GM18861 (cell line): ENCODE results near the gene L3MBTL4.
"Not testable (repeated sequence)": the region's sequence is repeated elsewhere in the genome, so short reads cannot be mapped to it uniquely, and the experiment has no call there.

Source experiments
- ATAC-seq: cut with Tn5 transposase; IDR thresholded peaks from one replicate; pipeline ENCODE4 v1.9.1; 2021; ENCODE audit not compliant: unreplicated experiment

L3MBTL4 gene

DNA sequence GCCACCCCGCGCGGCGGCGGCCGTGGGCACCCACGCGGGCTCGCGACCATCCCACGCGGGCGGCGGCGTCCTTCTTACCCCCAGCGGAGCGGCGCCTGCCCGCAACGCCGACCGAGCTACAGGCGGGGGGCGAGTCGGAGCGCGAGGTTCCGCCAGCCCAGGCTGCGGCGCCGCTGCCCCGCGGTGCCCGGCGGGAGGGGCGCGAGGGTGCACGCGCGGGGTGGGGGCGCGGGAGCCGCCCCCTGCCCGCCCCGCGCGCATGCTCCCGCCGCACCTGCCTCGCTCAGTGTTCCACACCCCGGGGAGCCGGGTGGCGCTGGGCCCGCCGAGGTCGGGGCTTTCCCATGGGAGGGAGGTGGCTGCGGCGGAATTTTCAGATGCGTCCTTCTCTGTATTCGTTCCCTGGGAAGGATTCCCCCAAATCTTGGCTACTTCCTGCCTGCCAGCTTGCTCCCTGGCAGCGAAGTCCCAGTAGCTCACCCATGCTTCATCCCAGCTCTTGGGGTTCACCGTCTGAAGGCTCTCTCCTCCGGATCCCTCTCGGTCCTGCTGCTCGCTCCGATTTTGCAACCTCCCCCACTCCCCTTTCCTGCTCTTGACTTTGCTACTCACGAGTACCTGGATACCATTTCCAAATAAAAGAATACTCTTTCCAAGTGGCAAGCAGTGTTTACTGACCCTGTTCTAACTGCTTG, at the start of gene L3MBTL4:
TSS of gene L3MBTL4 (minus strand) at position 189 of the 695 bp plus-strand sequence. CDS start 103,286 bp downstream, outside the sequence.
- ATAC-seq, result peak; percentile 37

DNA sequence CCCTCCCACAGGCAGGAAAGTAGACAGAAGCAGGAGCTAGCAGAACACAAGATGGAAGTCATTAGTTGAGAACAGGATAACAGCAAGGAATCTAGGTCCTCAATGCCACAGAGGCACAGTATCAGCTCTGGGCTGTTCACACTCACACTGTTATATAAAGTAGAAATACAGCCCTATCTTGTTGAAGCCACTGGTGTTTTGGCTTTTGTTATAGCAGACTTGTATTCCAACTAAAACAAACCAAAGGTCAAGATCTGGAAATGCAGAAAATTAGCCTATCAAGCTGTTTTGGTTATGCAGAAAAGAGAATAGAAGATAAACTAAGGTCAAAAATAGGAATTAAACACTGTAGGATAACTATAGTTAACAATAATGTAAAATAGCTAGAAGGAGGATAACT, 37.5 kb upstream of the L3MBTL4 start:
- no peak for ATAC-seq

DNA sequence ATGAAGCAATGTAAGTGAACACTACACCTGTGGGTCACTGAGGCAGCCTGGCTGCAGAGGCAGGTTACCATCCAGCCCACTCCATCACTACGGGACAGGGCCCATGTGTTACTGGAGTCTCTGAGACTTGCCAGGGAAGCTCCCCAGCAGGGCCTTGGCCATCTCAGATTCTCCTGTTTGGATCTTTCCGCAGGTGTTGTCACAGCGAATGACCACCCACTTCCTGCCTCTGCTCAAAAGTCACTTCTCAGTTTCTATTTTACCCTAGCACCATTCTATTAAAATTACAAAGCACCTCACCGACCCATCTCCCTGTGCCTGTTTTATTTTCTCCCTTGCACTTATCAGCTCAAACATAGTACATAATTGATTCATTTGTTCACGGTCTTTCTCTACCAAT, 34.5 kb upstream of the L3MBTL4 start:
- ATAC-seq, result peak; percentile 84

DNA sequence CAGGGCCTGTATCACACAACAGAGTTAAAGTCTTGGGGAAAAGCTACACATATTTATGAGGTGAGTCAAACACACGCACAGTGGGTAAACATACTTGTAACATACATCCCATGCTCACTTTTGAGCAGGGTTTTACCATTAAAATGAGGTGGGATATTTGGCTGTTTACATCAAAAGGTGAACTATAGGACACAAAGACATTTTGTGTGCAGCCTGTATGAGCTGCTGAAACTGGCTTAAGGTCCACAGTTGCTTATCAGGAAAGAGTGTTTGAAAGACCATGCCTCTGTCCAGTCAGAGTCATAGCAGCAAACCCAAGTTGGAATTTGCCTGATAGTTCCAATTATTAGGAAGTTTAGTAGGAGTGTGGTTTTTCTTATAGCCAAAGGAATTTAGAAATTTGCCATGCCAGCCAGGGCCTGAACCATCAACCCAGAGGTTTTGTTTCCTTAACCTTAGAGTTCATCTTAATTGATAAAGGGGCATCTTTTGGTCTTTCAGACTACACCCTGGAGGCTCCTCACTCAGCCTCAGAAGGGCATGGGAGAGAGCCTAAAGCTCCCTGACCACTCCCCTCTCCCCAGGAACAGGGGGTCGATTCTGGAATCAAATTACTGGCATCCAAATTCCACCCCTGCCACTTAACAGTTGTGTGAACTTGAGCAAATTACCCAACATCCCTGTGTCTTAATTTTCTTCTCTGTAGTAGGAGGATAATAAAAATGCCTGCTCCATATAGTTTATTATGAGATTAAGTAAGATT, 29.9 kb upstream of the L3MBTL4 start:
- no peak for ATAC-seq

DNA sequence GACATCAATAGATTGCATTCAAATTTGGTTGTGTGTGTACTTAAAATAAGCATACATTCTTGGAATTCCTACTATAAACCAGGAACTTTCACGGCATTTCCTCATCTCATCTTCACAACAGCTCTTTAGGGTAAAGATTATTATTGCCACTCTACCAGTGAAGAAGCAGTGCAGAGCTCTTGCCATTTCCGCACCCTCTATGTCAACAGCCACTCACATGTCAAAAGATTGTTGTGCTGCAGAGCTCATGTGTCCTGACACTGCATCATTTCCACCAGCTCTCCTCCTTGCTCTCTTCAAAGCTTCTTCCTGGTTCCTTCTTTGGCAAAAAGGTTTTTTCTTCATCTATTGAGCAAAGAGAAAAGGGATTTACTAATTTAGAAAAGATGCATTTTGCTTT, 26.5 kb upstream of the L3MBTL4 start:
- ATAC-seq, result no peak

DNA sequence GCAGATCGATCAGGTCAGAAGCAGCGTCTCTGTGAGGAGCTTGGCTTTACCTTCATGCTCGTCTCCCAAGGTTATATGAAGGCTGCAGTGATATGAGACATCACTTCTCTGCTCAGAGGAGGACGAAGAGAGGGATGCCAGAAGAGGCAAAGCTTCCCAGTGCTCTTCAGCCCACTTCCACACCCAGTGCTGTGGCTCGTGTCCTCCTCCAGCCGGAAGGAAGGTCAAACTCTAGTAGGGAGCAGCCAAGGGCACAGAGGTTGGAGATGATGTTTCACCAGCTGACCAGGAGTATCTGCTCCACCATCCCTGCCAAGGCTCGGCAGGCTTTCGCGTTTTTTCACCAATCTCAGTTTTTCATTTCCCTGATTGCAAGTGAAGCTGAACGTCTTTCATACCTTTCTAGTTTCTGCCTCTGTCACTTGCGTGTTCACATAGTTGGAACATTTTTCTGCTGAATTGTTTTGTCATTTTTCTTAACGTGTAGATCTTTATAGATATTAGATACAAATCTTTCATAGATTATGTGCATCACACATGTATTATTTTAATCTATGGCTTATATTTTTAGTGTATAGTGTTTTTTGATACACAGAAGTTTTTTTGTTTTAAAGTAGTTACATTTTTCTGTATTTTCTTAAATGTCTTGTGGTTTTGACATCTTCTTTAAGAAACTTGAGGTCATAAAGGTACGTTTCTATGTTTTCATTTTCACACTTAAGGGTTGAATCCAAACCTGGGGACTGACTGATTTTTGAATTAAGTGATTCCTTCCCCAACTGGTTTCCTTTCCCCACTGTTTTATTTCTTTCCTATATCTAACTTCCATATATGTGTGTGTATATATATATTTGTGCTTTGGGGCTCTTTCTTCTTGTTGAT, 23.5 kb upstream of the L3MBTL4 start:
- ATAC-seq, result no peak

DNA sequence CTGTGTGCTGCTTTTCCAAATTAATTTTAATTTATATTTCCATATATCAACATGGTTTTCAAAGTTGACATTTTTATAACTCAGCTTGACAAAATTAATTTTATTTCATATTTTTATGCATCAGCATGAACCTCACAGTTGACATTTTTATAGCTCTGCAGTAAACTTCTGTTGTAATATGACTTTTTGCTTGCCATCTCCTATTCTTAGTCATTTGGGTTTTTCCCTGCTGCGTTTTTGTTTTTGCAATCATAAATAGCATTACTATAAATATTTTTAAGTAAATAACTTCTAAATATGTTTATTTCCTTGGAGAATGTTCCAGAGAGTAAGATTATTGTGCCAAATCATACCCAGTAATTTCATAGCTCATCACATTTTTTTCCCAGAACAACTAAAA, 21.0 kb upstream of the L3MBTL4 start:
- ATAC-seq, result no peak

DNA sequence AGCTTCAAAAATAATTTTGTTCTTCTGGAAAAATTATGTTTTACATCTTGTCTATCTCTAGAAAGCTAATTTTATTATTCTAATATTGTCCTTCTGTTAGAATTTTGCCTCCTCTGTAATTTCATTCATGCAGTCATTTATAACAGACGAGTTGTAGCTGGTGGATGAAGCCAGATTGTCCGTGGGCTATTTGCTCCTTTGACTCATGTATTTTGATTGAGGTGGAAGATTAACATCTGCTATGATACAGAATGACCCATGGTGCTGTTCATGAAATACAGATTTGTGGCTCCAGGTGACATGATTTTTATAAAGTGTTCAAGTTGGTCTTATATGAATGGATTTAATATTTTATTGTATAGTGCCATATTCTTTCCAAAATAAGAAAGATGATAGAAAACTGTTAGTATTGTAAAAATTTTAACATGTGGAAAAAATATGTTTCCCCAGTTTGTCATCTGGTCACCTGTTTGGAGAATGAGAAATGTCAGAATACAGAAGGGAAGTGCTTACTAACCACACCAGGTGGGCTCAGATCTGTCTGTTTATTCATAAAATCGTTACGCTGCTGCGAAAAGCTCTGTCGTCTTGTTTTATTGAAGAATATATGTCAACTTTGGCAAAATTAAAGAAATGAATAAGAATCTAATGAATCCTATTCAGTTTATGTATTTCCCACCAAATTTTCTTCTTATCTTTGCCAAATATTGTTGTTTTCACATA, 20.4 kb upstream of the L3MBTL4 start:
- no peak for ATAC-seq

DNA sequence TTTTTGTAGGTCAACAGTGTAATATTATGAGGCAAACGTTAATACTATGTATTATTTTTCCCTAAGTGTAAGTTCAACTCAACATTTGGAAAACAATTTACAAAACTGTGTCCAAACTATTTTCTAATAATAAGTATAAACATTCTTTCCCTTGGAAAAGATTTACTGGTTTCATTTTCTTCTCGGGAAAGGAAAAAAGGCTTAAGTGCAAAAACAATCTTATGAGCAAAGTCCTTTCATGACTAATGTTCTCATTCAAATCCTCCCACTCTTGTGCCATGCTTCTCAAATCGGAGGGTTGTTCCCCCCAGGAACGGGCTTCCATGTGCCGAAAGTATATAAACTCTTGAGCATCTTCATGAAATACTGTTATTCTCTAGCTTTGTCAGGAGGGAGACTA, 19.8 kb upstream of the L3MBTL4 start:
- ATAC-seq, result no peak

DNA sequence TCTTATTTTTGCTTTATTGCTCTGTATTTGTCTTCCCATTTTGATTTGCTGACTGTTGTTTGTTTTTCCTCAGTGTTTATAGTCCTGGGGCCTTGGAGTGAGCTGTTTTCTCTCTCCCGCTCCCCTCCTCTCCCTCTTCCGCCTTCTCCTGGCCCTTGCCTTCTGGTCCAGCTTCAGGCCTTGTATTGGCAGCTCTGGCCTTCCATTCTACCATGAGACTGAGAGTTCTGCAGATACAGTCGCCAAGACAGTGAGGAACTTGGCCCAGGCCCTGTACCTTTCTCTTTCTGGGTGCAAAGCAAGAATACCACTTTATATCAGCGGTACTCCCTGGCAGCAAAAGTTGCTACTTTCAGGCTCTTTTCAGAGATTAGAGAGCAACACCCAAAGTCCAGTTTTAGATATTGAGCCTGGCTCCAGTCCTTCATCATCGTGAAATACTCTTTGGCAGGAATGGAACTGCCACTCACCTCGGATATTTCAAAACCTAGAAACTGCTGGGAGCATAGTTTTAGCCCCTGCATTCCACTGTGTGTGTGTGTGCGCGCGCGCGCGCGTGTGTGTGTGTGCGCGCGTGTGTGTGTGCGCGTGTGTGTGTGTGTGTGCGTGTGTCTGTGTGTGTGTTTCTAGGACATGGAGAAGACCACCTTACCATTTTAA, 17.1 kb upstream of the L3MBTL4 start:
- ATAC-seq, result no peak

DNA sequence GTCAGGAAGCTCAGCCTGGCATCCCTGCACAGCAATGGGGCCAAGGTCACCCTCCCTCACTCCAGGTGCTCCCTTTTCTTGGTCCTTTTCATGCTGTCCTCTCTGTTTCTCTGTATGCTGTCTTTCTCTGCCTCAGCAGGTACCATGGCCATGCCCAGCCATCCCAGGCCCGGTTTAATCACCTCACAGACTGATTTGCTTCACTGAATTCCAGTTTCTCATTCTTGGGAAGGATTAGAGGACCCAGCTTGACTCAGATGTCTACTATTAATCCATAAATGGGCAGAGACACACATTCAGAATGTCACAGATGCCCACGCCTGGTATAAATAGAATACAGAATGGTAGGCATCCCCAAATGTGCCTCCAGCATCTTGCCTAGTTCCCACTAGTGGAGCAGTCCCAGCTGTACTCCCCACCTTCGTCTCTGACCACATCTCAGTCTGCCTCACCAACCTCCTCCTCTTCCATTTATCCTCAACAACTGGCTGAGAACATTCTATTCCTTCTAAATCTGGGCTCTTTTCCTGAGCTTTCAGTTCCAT, 14.2 kb upstream of the L3MBTL4 start:
- no peak for ATAC-seq

DNA sequence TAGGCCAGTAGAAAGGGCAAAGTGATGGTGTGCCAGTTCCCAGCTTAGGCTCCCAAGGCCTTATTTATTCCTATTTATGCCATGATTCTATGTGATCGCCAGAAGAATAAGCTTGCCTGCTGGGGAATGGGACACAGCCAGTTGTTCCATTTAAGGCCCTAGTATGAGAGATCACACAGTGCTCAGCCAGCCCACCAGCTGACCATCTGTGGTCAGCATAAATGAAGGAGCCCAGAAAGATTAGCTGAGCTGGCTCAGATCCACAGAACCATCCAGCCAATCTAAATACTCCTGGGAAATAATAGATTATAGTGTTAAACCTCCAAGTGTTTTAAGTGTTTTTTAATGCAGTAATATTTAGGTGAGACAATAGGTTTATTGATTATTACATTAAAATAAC, 12.6 kb upstream of the L3MBTL4 start:
- no peak for ATAC-seq

DNA sequence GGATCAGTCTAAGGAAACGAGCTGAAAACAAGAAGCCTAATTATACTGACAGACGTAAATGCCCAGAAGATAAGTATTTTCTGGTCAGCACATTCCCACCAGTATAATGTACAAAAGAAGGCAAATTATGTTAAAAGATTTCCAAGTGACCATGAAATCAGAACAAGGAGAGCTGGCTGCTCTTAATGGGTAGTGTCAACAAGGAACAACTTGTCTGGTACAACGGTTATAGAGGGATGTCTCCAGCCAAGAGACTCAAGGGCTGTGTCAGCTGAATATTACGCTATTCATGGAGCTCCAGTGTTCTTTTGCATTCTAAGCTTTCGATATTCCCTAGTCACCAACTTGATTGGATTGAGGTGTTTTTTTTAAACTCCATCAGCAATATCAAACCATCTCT, 8.6 kb upstream of the L3MBTL4 start:
- no peak for ATAC-seq

DNA sequence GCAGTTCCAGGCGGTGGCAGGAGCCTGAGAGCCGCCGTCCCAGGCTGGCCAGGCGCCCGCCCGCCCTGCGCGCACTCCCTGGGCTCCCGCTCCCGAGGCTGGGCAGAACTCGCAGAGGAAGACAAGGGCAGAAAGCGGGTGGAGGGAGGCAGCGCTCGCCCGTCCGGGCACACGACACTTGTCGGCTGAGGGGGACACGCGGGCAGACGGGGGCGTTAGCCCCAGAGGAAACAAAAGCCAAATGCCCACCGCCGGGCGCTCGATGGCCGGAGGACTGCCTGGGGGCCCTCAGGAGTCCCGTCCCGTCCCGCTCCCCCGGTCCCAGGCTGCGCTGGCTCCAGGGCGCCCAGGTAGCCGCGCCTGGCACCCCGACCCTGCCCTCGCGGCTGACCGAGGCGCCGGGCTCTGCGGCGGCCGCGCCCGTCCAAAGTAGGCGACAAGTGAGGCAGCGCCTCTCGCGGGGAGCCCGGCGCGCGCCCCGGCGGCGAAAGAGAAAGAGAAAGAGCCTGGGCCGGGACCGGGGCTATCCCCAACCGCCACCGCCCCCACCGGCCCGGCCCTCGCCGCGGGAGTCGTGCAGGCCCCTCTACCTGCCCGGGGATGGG, 491 bp downstream of the L3MBTL4 start:
- ATAC-seq, result peak; percentile 80

DNA sequence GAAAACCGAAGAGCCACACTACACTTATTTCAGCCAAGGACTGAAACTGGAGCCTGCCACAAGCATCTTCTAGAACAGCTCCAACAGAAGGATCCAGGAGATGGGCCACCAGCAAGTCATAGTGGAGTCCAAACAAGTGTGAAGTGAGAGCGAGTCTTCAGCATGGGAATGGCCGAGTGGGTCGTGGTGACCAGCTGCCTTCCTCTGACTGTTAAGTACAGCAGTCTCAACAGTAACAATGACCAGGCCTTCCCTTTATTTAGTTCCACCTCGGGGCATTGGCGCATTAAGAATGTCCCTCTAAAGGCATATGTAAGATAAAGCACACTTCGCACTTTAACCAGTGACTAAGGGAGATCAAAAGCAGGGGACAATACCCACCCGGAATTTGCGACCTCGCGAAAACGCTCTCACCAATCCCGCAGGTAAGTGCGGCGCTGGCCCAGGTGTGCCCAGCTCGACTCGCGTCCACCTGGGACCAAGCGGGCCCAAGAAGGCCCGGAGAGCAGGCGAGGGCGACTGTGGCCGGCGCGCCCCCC, 1.1 kb downstream of the L3MBTL4 start:
- ATAC-seq, result no peak

DNA sequence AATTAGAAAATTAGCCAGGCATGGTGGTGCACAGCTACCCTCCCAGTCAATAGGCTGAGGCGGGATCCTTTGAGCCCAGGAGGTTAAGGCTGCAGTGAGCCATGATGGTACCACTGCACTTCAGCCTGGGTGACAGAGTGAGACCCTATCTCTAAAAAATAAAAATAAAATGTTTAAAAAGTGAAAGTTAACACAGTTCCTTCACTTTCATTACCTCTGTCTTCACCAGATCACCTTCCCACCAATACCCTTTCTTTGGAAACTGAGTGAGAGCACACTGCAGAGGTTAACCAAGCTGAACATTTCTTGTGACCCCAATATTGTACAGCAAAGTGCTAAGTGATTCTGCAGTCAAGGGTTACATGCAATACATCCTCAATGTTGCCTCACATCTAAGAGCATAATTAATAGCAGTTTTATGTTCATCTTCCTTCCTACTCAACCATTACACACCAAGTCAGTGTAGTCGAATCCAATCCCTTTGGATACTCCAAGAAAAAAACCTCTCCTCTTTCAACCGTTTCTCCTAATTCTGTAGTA, 1.7 kb downstream of the L3MBTL4 start:
- no peak for ATAC-seq

DNA sequence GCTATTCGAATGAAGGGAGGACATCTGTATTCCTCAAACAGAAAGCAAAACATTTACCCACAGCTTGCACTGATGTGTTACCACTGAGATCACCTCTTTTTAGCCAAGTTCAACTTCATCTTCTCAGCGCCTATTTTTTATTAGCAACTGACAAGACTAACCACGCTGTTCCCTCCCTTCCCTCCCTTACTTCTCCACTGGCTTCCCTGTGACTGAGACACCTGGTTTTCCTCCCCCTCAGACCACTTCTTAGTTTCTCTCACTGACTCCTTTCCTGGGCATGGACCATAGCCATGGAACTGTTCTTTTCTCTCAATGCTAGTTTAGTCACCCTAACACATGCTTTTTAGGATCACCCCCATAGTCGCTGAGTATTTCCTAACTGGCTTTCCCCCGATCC, 3.3 kb downstream of the L3MBTL4 start:
- no peak for ATAC-seq

DNA sequence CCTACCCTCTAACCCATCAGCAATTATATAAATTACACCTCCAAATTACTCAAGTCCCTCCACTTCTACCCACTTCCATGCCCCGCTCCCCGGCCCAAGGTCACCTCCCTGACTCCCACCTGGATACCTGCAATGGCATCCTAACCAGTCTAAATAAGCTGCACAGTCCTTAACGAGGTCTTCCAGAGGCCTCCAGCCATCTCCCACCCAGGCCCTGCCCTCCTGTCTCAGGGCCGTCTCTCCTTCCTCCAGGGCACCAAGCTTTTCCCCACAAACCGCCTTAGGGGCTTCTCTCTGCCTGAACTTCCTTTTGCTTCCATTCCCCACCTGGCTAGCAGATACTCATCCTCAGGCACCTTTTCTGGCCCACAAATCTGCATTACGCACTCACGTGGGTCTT, 4.8 kb downstream of the L3MBTL4 start:
- ATAC-seq, result no peak

DNA sequence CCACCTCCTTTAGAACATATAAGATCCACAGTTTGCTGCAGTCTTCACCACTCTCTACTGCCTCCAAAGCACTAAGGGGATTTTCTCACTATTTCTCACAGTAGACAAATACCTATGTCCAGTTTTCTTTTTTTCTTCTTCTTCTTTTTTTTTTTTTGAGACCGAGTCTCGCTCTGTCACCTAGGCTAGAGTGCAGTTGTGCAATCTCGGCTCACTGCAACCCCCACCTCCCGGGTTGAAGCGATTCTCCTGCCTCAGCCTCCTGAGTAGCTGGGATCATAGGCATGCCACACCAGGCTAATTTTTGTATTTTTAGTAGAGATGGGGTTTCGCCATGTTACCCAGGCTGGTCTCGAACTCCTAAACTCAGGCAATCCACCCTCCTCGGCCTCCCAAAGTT, 6.2 kb downstream of the L3MBTL4 start:
- not testable (repeated sequence) for ATAC-seq
